K562 (cell line): ENCODE data around the gene NT5C1B. TPM values are rescaled to one million over a fixed set of nuclear protein-coding genes. Genes with fewer than 3 reads are reported as not detected.

Experiments
- ATAC-seq: fragments of 200-7000 bp; cut with Tn5 transposase; 3 replicates; pipeline ENCODE4 v1.9.1; 2020; ENCODE audit warnings: moderate library complexity
- BruUV-seq: library from RNA; stranded (reverse); fragments of 400-500 nt; replicated peaks from 2 replicates; lab custom pipeline; 2021; lab: Mats Ljungman, UMichigan
- CTCF ChIA-PET: fragments of 300-600 bp; formaldehyde crosslinking; extraction: SDS; loops from one replicate; lab custom pipeline; 2021; ENCODE audit warnings: low intra/inter-chr PET ratio; lab: Yijun Ruan, JAX
- POLR2A ChIA-PET: fragments of 300-600, 350-650 bp; sonication (Branson Sonifier 250); formaldehyde crosslinking; extraction: SDS; loops from one replicate; lab custom pipeline; 2021; ENCODE audit warnings: antibody characterized with exemption, inconsistent platforms; lab: Yijun Ruan, JAX
- DNase-seq, 4 experiments: peaks; one replicate each; pipeline versions ENCODE4 v3.0.0 to v3.0.0-alpha.2; 2011 to 2018; ENCODE audit warnings: low spot score in 3 of 4, mixed read lengths in 3 of 4; ENCODE audit errors: extremely low read depth in 1 of 4
- FAIRE-seq: peaks from 2 replicates; lab custom pipeline; 2011; peaks lifted over from hg19 to GRCh38; lab: Jason Lieb, UNC
- H2AFZ ChIP-seq: 2 replicates; pipeline ENCODE4 v1.6.0; 2011; ENCODE audit warnings: low read depth, low read length, control low read depth, inconsistent platforms
- H3K27ac ChIP-seq: fragments of 200-600 bp; 3 replicates; pipeline ENCODE4 v1.8.0; 2011; ENCODE audit warnings: low read depth, mild to moderate bottlenecking, control low read depth, inconsistent platforms, low read length, moderate library complexity, mixed read lengths; ENCODE audit errors: extremely low read depth
- H3K27me3 ChIP-seq, 2 experiments: fragments of 300-600 bp in 1 of 2; 2 replicates in 1 of 2; 3 replicates in 1 of 2; pipeline versions ENCODE4 v1.6.0 to v1.8.0; 2011; ENCODE audit warnings: inconsistent platforms in 2 of 2, low read length in 2 of 2, mild to moderate bottlenecking in 1 of 2, mixed read lengths in 1 of 2, moderate library complexity in 1 of 2; ENCODE audit not compliant: control insufficient read depth in 2 of 2, insufficient read depth in 2 of 2
- H3K36me3 ChIP-seq: fragments of 300-600 bp; 3 replicates; pipeline ENCODE4 v1.8.0; 2011; ENCODE audit warnings: mild to moderate bottlenecking, low read length, inconsistent platforms; ENCODE audit not compliant: control insufficient read depth, insufficient read depth
- H3K4me1 ChIP-seq, 2 experiments: fragments of 200-600 bp in 1 of 2; replicated peaks in 1 of 2; 2 replicates in 1 of 2; 3 replicates in 1 of 2; pipeline versions ENCODE4 v1.5.1 to v1.8.0; 2011; ENCODE audit warnings: inconsistent platforms in 2 of 2, low read length in 2 of 2, mild to moderate bottlenecking in 1 of 2, mixed read lengths in 1 of 2, moderate library complexity in 1 of 2; ENCODE audit not compliant: control insufficient read depth in 2 of 2, insufficient read depth in 2 of 2
- H3K4me2 ChIP-seq: 2 replicates; pipeline ENCODE4 v1.6.1; 2011; ENCODE audit warnings: low read length, control low read depth, inconsistent platforms, mixed read lengths; ENCODE audit not compliant: insufficient read depth
- H3K4me3 ChIP-seq: fragments of 200-600 bp; sonication (generic), shearing (Covaris generic); 2 replicates; pipeline ENCODE4 v1.5.1; 2016; ENCODE audit warnings: control low read depth, inconsistent platforms
- H3K79me2 ChIP-seq: fragments of 200-600 bp; 3 replicates; pipeline ENCODE4 v1.8.0; 2011; ENCODE audit warnings: low read length, inconsistent platforms; ENCODE audit not compliant: control insufficient read depth, insufficient read depth
- H3K9ac ChIP-seq, 2 experiments: 2 replicates each; pipeline versions ENCODE4 v1.6.0 to v1.6.1; 2011; ENCODE audit warnings: low read depth in 2 of 2, low read length in 2 of 2, control low read depth in 1 of 2, inconsistent platforms in 1 of 2, mild to moderate bottlenecking in 1 of 2, mixed read lengths in 1 of 2; ENCODE audit not compliant: insufficient read depth in 1 of 2
- H3K9me1 ChIP-seq: one replicate; pipeline ENCODE4 v1.6.0; 2011; ENCODE audit warnings: inconsistent platforms, mild to moderate bottlenecking, low read length, moderate library complexity; ENCODE audit not compliant: control insufficient read depth, insufficient read depth
- H3K9me3 ChIP-seq: replicated peaks from 2 replicates; pipeline ENCODE4 v1.5.1; 2011; ENCODE audit warnings: low read depth, low read length, inconsistent platforms; ENCODE audit not compliant: control insufficient read depth, insufficient read depth
- H4K20me1 ChIP-seq: replicated peaks from 2 replicates; pipeline ENCODE4 v1.6.1; 2011; ENCODE audit warnings: low read length, inconsistent platforms, mixed read lengths; ENCODE audit not compliant: control insufficient read depth, insufficient read depth
- CC2D1A ChIP-seq: fragments of 450-650 bp; IDR thresholded peaks from 2 replicates; pipeline ENCODE4 v1.6.1; 2017; ENCODE audit warnings: mild to moderate bottlenecking
- CREB3 ChIP-seq: fragments of 450-650 bp; conservative IDR thresholded peaks from 2 replicates; pipeline ENCODE4 v1.6.1; 2016; ENCODE audit warnings: missing genetic modification characterization, low read depth, mild to moderate bottlenecking, missing compliant biosample characterization, moderate library complexity
- ELK3 ChIP-seq: fragments of 450-650 bp; formaldehyde crosslinking; IDR thresholded peaks from 2 replicates; pipeline ENCODE4 v1.4.0; 2020; ENCODE audit warnings: mild to moderate bottlenecking
- HMG20A ChIP-seq: fragments of 450-650 bp; formaldehyde crosslinking; conservative IDR thresholded peaks from 2 replicates; pipeline ENCODE4 v1.4.0; 2020; ENCODE audit warnings: mild to moderate bottlenecking, mixed read lengths
- MED1 ChIP-seq: sonication (generic); formaldehyde crosslinking; IDR thresholded peaks from 2 replicates; pipeline ENCODE4 v1.8.1; 2023; ENCODE audit warnings: missing genetic modification reagents, borderline replicate concordance
- MGA ChIP-seq: fragments of 450-650 bp; IDR thresholded peaks from 2 replicates; pipeline ENCODE4 v1.6.1; 2016; ENCODE audit warnings: mild to moderate bottlenecking, moderate library complexity
- THRA ChIP-seq: fragments of 450-650 bp; IDR thresholded peaks from 2 replicates; pipeline ENCODE4 v1.6.1; 2017; ENCODE audit warnings: mild to moderate bottlenecking, moderate library complexity
- ZNF224 ChIP-seq: sonication (generic); formaldehyde crosslinking; IDR thresholded peaks from 2 replicates; pipeline ENCODE4 v1.8.0; 2022; ENCODE audit warnings: mild to moderate bottlenecking, missing genetic modification reagents
- WGBS: fragments of 100-300 bp; shearing (Covaris generic); methylation state at CpG from one replicate; pipeline ENCODE4 v1.1.6; 2016; ENCODE audit warnings: low coverage, mixed read lengths; ENCODE audit not compliant: insufficient coverage; ENCODE audit errors: missing lambda C conversion rate; 5-methylcytosine and 5-hydroxymethylcytosine counted together
- in situ Hi-C: fragments of 300-500 bp; cut with MboI; formaldehyde crosslinking; loops from 4 replicates; pipeline ENCODE4 v1.15.0; 2018; ENCODE audit warnings: inconsistent platforms, mixed read lengths
- intact Hi-C: fragments of 100-400 bp; cut with micrococcal nuclease; formaldehyde crosslinking; loops from 2 replicates; pipeline ENCODE4 v1.14.2; 2022
- polyA plus RNA-seq, 8 experiments: library from polyadenylated mRNA; depleted of rRNA in 4 of 8; stranded (reverse) in 5 of 8; unstranded in 3 of 8; fragments of >200 nt; fragmentation: Nextera tagmentation in 2 of 8; fragmentation: Illumina TruSeq in 1 of 8; extraction: Ambion mirVana in 2 of 8; extraction: Trizol in 1 of 8; gene quantifications; 2 replicates each; pipeline versions ENCODE4 v1.2.1 to v1.2.3, GENCODE V29; 2011 to 2014; ENCODE audit warnings: inconsistent platforms in 1 of 8, missing spikeins in 1 of 8
- total RNA-seq, 7 experiments: library from RNA; depleted of rRNA in 6 of 7; stranded (reverse); fragments of >200 nt in 6 of 7; fragmentation: Illumina TruSeq in 2 of 7; extraction: Trizol in 2 of 7; gene quantifications; 2 replicates each; pipeline versions ENCODE4 v1.2.1 to v1.2.3, GENCODE V29; 2011 to 2021; ENCODE audit warnings: low replicate concordance in 1 of 7

NT5C1B gene
- total and polyA plus RNA-seq, 9 of the 15 experiments (the other 6 are each of a cell fraction or from before 2014, with no cell fraction given): 0.07 TPM; not detected in 8

GRCh38 chr2:18527326-18527725 lies 62.0 kb downstream of the NT5C1B start:
- H3K4me2 ChIP-seq: no peak overlapping the region
- H3K36me3 ChIP-seq: no peaks in the 10 kb centered on the region
- 4% methylated on average over 2 of the region's 2 CpGs for WGBS
- H3K4me1 ChIP-seq: no peaks in the 10 kb centered on the region
- H3K27me3 ChIP-seq: no peaks in the 10 kb centered on the region; a peak in 1 of 5 replicates
- H3K9ac ChIP-seq: no peak overlapping the region
- in situ Hi-C loops (no loop called here), intact Hi-C loops (no loop called here)
- no peak for ATAC-seq
- H3K9me1 ChIP-seq: no peaks in the 10 kb centered on the region
- H2AFZ ChIP-seq: no peak overlapping the region
- no peaks in the 10 kb centered on the region for H3K79me2 ChIP-seq
- POLR2A ChIA-PET: no interaction called here
- H3K27ac ChIP-seq: no peak overlapping the region
- BruUV-seq: no TSS peak
- no peaks in the 10 kb centered on the region for H3K9me3 ChIP-seq
- CTCF ChIA-PET: no interaction called here
- FAIRE-seq: no peak
- no peak for DNase-seq
- no peaks in the 10 kb centered on the region for H4K20me1 ChIP-seq
- H3K4me3 ChIP-seq: no peak overlapping the region
- TF ChIP-seq ELK3 (CRISPR knock-in tag) (no peak), HMG20A (CRISPR knock-in tag) (no peak), MGA (no peak), ZNF224 (CRISPR knock-in tag) (no peak), CC2D1A (no peak), THRA (no peak), MED1 (CRISPR knock-in tag) (no peak), CREB3 (tag) (no peak)
